ENCODE data around the gene ASPDH. TPM values are rescaled to one million over a fixed set of nuclear protein-coding genes. Genes with fewer than 3 reads are reported as not detected.

ASPDH gene
- total RNA-seq, 1 donor from 2014 or later, result not detected

DNA sequence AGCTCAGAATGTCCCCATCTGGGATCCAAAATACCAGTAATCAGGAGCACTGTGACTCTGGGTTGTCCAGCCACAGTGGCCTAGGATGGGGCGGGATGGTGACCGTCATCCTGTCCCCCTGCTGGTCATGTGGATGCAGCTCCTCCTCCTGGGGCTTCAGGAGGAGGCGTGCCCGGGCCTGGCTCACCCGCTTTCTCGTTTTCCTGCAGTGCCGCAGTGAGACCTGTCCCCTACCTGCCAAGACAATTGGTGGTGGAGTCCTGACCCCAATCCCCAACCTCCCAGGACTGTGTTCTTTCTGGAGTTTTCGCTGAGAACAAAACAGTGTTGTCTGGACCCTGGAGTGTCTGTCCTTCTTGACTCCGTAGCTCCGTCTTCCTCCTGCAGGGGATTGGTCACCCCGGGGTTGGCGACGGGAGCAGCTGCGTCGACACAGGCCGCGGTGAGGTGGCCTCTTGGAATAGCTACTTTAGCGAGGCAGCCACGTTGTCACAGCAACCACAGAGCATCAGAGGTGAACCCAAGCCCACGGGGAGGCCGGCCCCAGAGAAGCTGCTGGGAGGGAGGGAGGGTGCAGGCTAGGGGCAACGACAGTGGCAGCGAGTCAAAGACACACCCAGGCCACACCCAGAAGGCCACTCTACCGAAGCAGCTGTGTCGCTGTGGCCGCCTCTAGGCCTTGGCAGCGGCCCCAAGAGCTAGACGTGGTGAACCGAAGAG, 47.6 kb downstream of the ASPDH start:
- peak overlapping the region; percentile 60 for H2AFZ ChIP-seq (ENCODE audit: low read depth, low read length)
- TF ChIP-seq EZH2 (IDR thresholded peaks at IDR 0.05; ENCODE audit: insufficient read depth, low read length), result no peak
- TF ChIP-seq, protein P1, sequence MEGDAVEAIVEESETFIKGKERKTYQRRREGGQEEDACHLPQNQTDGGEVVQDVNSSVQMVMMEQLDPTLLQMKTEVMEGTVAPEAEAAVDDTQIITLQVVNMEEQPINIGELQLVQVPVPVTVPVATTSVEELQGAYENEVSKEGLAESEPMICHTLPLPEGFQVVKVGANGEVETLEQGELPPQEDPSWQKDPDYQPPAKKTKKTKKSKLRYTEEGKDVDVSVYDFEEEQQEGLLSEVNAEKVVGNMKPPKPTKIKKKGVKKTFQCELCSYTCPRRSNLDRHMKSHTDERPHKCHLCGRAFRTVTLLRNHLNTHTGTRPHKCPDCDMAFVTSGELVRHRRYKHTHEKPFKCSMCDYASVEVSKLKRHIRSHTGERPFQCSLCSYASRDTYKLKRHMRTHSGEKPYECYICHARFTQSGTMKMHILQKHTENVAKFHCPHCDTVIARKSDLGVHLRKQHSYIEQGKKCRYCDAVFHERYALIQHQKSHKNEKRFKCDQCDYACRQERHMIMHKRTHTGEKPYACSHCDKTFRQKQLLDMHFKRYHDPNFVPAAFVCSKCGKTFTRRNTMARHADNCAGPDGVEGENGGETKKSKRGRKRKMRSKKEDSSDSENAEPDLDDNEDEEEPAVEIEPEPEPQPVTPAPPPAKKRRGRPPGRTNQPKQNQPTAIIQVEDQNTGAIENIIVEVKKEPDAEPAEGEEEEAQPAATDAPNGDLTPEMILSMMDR (IDR thresholded peaks at IDR 0.05; ENCODE audit: insufficient read depth, low read depth, low read length), result no peak
- no peaks in the 10 kb centered on the region for H3K36me3 Mint-ChIP-seq (ENCODE audit: low read depth, unreplicated experiment)

DNA sequence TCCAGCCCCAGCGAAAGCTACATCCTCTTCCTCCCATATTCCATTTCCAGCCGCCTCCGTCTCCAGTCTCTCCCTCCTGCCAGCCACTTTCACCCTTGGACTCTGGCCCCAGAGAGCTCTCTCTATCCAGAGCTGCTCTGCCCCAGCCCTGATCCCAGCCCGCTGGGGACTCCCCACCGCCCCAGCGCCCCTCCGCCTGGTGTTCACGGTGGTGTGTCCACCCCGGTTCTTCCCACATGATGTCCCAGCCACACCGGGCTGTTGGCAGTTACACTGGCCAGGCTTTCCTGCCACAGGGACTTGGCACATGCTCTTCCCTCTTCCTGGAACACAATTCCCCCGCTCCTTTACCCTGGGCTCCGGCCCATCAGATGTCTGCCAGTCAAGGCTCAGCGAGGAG, 48.7 kb downstream of the ASPDH start:
- no peak overlapping the region for H2AFZ ChIP-seq (ENCODE audit: low read depth, low read length)
- Mint-ChIP-seq H3K27ac (ENCODE audit: unreplicated experiment) (no peak overlapping the region), H3K4me1 (ENCODE audit: low read depth, unreplicated experiment) (no peaks in the 10 kb centered on the region), H3K4me3 (ENCODE audit: unreplicated experiment) (no peak overlapping the region), H3K9me3 (ENCODE audit: unreplicated experiment) (peaks cover 23% of the 10 kb centered on the region), H3K36me3 (ENCODE audit: low read depth, unreplicated experiment) (no peaks in the 10 kb centered on the region), H3K27me3 (ENCODE audit: low read depth, unreplicated experiment) (peaks cover 2% of the 10 kb centered on the region)
- FAIRE-seq (no peak), DNase-seq (ENCODE audit: low read depth) (no peak)
- H3K27ac ChIP-seq (ENCODE audit: low read depth, low read length), result no peak overlapping the region
- H3K4me2 ChIP-seq (ENCODE audit: low read length), result no peak overlapping the region
- TF ChIP-seq, protein P1 (IDR thresholded peaks at IDR 0.05; ENCODE audit: insufficient read depth, low read depth, low read length), result no peak
- no peak for TF ChIP-seq EZH2 (IDR thresholded peaks at IDR 0.05; ENCODE audit: insufficient read depth, low read length)
- H3K36me3 ChIP-seq (ENCODE audit: insufficient read depth, low read length), result no peaks in the 10 kb centered on the region
- no peaks in the 10 kb centered on the region for H3K79me2 ChIP-seq (ENCODE audit: insufficient read depth, low read length)
- no peaks in the 10 kb centered on the region for H3K9me3 ChIP-seq (ENCODE audit: insufficient read depth, low read depth, low read length)
- H3K4me3 ChIP-seq (ENCODE audit: insufficient read depth, low read depth, low read length), result no peak overlapping the region
- peaks cover 5% of the 10 kb centered on the region for H3K4me1 ChIP-seq (ENCODE audit: insufficient read depth, low read length)
- H3K9ac ChIP-seq (ENCODE audit: low read length), result no peak overlapping the region
- no peaks in the 10 kb centered on the region for H4K20me1 ChIP-seq (ENCODE audit: insufficient read depth, low read length)
- no peaks in the 10 kb centered on the region for H3K27me3 ChIP-seq (ENCODE audit: insufficient read depth, low read length)

More for the DNA sequence above, 47.6 kb downstream of the ASPDH start:
- no peak overlapping the region for H3K4me3 ChIP-seq (ENCODE audit: insufficient read depth, low read depth, low read length)
- H3K27me3 ChIP-seq (ENCODE audit: insufficient read depth, low read length), result no peaks in the 10 kb centered on the region
- H3K27me3 Mint-ChIP-seq (ENCODE audit: low read depth, unreplicated experiment), result no peaks in the 10 kb centered on the region
- H3K4me3 Mint-ChIP-seq (ENCODE audit: unreplicated experiment), result no peak overlapping the region
- no peaks in the 10 kb centered on the region for H4K20me1 ChIP-seq (ENCODE audit: insufficient read depth, low read length)
- peaks cover 23% of the 10 kb centered on the region for H3K9me3 Mint-ChIP-seq (ENCODE audit: unreplicated experiment)
- H3K9ac ChIP-seq (ENCODE audit: low read length), result no peak overlapping the region
- DNase-seq (ENCODE audit: low read depth) (no peak), FAIRE-seq (no peak)
- H3K4me1 ChIP-seq (ENCODE audit: insufficient read depth, low read length), result no peaks in the 10 kb centered on the region
- no peaks in the 10 kb centered on the region for H3K79me2 ChIP-seq (ENCODE audit: insufficient read depth, low read length)
- no peak overlapping the region for H3K27ac ChIP-seq (ENCODE audit: low read depth, low read length)
- H3K27ac Mint-ChIP-seq (ENCODE audit: unreplicated experiment), result no peak overlapping the region
- no peaks in the 10 kb centered on the region for H3K9me3 ChIP-seq (ENCODE audit: insufficient read depth, low read depth, low read length)
- H3K36me3 ChIP-seq (ENCODE audit: insufficient read depth, low read length), result no peaks in the 10 kb centered on the region
- H3K4me1 Mint-ChIP-seq (ENCODE audit: low read depth, unreplicated experiment), result no peaks in the 10 kb centered on the region
- H3K4me2 ChIP-seq (ENCODE audit: low read length), result no peak overlapping the region

DNA sequence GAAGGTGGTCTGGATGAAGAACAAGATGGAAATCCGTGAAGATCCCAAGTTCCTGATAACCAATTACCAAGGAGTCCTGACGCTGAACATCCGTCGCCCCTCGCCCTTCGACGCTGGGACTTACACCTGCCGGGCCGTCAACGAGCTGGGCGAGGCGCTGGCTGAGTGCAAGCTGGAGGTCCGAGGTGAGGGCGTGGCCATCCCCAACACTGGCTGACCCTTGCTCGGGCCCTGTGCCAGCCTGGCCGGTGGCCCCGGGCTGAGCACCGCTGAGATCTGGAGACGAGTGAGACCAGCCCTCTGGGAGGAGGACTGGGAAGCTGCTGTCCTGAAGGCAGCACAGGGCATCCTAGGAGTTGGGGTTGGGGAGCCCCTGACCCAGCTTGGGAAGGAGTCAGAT, 49.4 kb downstream of the ASPDH start:
- H3K36me3 ChIP-seq (ENCODE audit: insufficient read depth, low read length), result no peaks in the 10 kb centered on the region
- H4K20me1 ChIP-seq (ENCODE audit: insufficient read depth, low read length), result no peaks in the 10 kb centered on the region
- DNase-seq (ENCODE audit: low read depth) (no peak), FAIRE-seq (no peak)
- Mint-ChIP-seq H3K27me3 (ENCODE audit: low read depth, unreplicated experiment) (peaks cover 2% of the 10 kb centered on the region), H3K36me3 (ENCODE audit: low read depth, unreplicated experiment) (no peaks in the 10 kb centered on the region), H3K9me3 (ENCODE audit: unreplicated experiment) (peaks cover 19% of the 10 kb centered on the region), H3K27ac (ENCODE audit: unreplicated experiment) (no peak overlapping the region), H3K4me3 (ENCODE audit: unreplicated experiment) (no peak overlapping the region), H3K4me1 (ENCODE audit: low read depth, unreplicated experiment) (no peaks in the 10 kb centered on the region)
- no peaks in the 10 kb centered on the region for H3K79me2 ChIP-seq (ENCODE audit: insufficient read depth, low read length)
- H3K9me3 ChIP-seq (ENCODE audit: insufficient read depth, low read depth, low read length), result no peaks in the 10 kb centered on the region
- H3K4me3 ChIP-seq (ENCODE audit: insufficient read depth, low read depth, low read length), result no peak overlapping the region
- H3K27me3 ChIP-seq (ENCODE audit: insufficient read depth, low read length), result no peaks in the 10 kb centered on the region
- no peak overlapping the region for H2AFZ ChIP-seq (ENCODE audit: low read depth, low read length)
- H3K4me2 ChIP-seq (ENCODE audit: low read length), result no peak overlapping the region
- TF ChIP-seq, protein P1 (IDR thresholded peaks at IDR 0.05; ENCODE audit: insufficient read depth, low read depth, low read length), result no peak
- TF ChIP-seq EZH2 (IDR thresholded peaks at IDR 0.05; ENCODE audit: insufficient read depth, low read length), result no peak
- no peak overlapping the region for H3K9ac ChIP-seq (ENCODE audit: low read length)
- no peak overlapping the region for H3K27ac ChIP-seq (ENCODE audit: low read depth, low read length)
- H3K4me1 ChIP-seq (ENCODE audit: insufficient read depth, low read length), result peaks cover 5% of the 10 kb centered on the region

Measured in astrocyte (in vitro differentiated cells and primary cell).